Aorta (tissue), 5 donors: ENCODE data around the gene CALN1. TPM values are rescaled to one million over a fixed set of nuclear protein-coding genes. Genes with fewer than 3 reads are reported as not detected.

Source experiments
- ATAC-seq: fragments of 200-7000 bp; cut with Tn5 transposase; one replicate; pipeline ENCODE4 v1.9.1; 2022; ENCODE audit warnings: moderate library complexity; ENCODE audit not compliant: low FRiP score
- DNase-seq, 2 donors: peaks; one replicate each; pipeline ENCODE4 v3.0.0-alpha.2; 2020
- H3K27ac ChIP-seq, 2 donors: one replicate each; pipeline ENCODE4 v1.5.1; 2013; ENCODE audit warnings: low read length in 2 of 2, mild to moderate bottlenecking in 2 of 2, moderate library complexity in 2 of 2, control low read depth in 1 of 2, inconsistent platforms in 1 of 2, low read depth in 1 of 2
- H3K27me3 ChIP-seq, 2 donors: one replicate each; pipeline ENCODE4 v1.6.1; 2013; ENCODE audit warnings: control low read depth in 1 of 2, low read length in 1 of 2, mild to moderate bottlenecking in 1 of 2, moderate library complexity in 1 of 2; ENCODE audit not compliant: insufficient read depth in 2 of 2, control insufficient read depth in 1 of 2
- H3K36me3 ChIP-seq, 2 donors: one replicate each; pipeline ENCODE4 v1.6.1; 2013; ENCODE audit warnings: control low read depth in 1 of 2, low read length in 1 of 2, mild to moderate bottlenecking in 1 of 2; ENCODE audit not compliant: insufficient read depth in 2 of 2, control insufficient read depth in 1 of 2
- H3K4me1 ChIP-seq, 2 donors: one replicate each; pipeline ENCODE4 v1.6.1; 2013; ENCODE audit warnings: low read length in 2 of 2, control low read depth in 1 of 2, mild to moderate bottlenecking in 1 of 2, moderate library complexity in 1 of 2; ENCODE audit not compliant: insufficient read depth in 2 of 2, control insufficient read depth in 1 of 2
- H3K4me3 ChIP-seq, 2 donors: one replicate each; pipeline ENCODE4 v1.5.1; 2013; ENCODE audit warnings: low read length in 2 of 2, control low read depth in 1 of 2, mild to moderate bottlenecking in 1 of 2
- H3K9me3 ChIP-seq: one replicate; pipeline ENCODE4 v1.6.1; 2013; ENCODE audit warnings: mild to moderate bottlenecking, low read length; ENCODE audit not compliant: control insufficient read depth
- WGBS, 2 donors: extraction: QIAGEN DNeasy Blood & Tissue Kit; methylation state at CpG; one replicate each; pipeline ENCODE4 v1.1.7; 2013; 5-methylcytosine and 5-hydroxymethylcytosine counted together
- intact Hi-C, 2 donors: fragments of 100-400 bp; cut with DNase I; formaldehyde crosslinking; loops; one replicate each; pipeline versions ENCODE4 v1.14.2 to v1.15.0; 2022
- polyA plus RNA-seq, 2 donors: library from polyadenylated mRNA; stranded (reverse); fragments of 200-250 nt; gene quantifications; one replicate each; pipeline ENCODE4 v1.2.3, GENCODE V29; 2013
- total RNA-seq, 2 donors: library from RNA; stranded (reverse); fragmentation: NEBNext Ultra II Directional; extraction: Animal tissue kit (Norgen Biotek cat#: 25700); gene quantifications; one replicate each; pipeline ENCODE4 v1.2.1, GENCODE V29; 2021
- donor health status: healthy with polysubstance abuse.
- donor health status: Bipolar disorder and iron deficiency.
- donor health status: DM: no; HTN: no; CAD: no.
- donor health status: DM: no; HTN: no; CAD: no.
- donor health status: DM: yes; HTN: yes; CAD: no.

Gene CALN1
- total and polyA plus RNA-seq, 4 donors = 0.33 TPM; not detected in 3

DNA sequence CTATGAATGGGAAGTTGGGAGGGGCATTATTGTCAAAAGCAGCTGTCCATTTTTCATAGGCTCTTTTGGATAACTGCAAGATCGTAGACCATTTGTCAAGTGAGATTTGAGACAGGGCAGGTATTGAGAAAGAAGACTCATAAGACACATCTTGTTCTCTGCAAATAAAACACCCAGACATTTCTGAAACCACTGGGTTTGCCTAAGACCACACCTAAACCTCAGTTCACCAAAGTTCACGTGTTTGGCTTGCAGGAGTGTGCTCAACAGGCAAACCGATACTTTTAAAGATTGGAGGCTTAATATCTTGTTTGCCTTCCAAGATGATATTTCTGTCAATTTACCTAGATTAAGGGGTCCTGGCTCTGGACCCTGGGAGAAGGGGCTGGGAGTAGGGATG lies 628.4 kb downstream of the CALN1 start:
- 73% methylated on average over 3 of the region's 3 CpGs for WGBS, 2 donors
- Histone ChIP-seq H3K27ac (no peak overlapping the region), H3K9me3 (peaks cover 6% of the 10 kb centered on the region), H3K36me3 (no peaks in the 10 kb centered on the region), H3K4me1 (no peaks in the 10 kb centered on the region), H3K27me3 (no peaks in the 10 kb centered on the region), H3K4me3 (no peak overlapping the region)
- ATAC-seq (no peak), DNase-seq (no peak)
- intact Hi-C loops = no loop called here

DNA sequence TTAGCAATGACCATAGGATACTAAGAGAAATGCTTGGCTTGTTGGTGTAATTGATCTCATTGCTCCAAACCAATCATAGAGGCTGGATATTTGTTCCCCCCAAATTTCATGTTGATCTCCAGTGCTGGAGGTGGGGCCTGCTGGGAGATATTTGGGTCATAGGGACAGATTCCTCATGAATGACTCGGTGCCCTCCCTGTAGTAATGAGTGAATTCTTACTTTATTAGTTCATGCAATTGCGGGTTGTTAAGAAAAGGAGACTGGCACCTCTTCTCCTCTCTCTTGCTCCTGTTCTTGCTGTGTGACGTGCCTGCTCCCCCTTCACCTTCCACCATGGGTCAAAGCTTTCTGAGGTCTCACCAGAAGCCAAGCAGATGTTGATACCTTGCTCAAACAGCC lies 630.1 kb downstream of the CALN1 start:
- DNase-seq = no peak
- 61 to 65% methylated on average over 3 of the region's 3 CpGs for WGBS, 2 donors
- Histone ChIP-seq H3K36me3 (no peaks in the 10 kb centered on the region), H3K9me3 (peaks cover 1% of the 10 kb centered on the region), H3K4me3 (no peak overlapping the region), H3K27ac (no peak overlapping the region), H3K4me1 (no peaks in the 10 kb centered on the region), H3K27me3 (no peaks in the 10 kb centered on the region)
- no peak for ATAC-seq
- intact Hi-C loops = no loop called here

DNA sequence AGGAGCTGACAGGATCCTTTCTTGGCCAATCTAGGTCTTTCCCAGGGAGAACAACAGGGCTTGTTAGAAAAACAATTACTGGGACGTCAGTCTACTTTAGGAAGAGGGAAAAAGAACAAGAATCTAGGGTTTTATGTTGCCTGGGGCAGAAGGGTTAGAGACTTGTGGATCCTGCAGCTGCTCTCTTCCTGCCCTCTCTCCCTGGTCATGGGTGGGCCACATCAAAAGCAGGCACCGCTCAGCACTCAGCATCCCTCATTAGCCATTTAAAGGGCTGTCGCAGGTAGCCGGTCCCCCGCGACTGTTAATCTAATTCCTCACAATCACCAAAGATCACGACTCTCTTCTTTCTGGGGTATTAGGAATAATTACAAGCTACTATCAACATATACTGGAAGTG lies 631.9 kb downstream of the CALN1 start:
- H3K36me3 ChIP-seq = no peaks in the 10 kb centered on the region
- ATAC-seq (no peak), DNase-seq (no peak)
- 25 to 28% methylated on average over 7 of the region's 7 CpGs for WGBS, 2 donors
- H3K9me3 ChIP-seq = no peaks in the 10 kb centered on the region
- intact Hi-C loops = no loop called here
- no peak overlapping the region for H3K4me3 ChIP-seq
- H3K27ac ChIP-seq = no peak overlapping the region
- no peaks in the 10 kb centered on the region for H3K27me3 ChIP-seq
- H3K4me1 ChIP-seq = no peaks in the 10 kb centered on the region

DNA sequence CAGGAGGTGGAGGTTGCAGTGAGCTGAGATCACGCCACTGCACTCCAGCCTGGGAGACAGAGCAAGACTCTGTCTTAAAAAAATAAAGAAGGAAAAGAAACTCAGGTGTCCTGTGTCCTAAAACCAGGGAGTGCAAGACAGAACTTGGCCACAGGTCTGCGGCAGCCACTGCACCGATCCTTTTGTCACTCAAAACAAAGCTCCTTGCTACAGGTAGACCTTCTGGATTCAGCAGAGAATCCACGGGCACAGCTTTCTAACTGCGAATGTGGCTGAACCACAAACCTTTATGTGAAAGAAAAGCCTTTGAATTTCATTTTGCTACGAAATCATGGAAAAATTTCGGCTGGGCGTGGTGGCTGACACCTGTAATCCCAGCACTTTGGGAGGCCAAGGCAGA lies 634.9 kb downstream of the CALN1 start:
- Histone ChIP-seq H3K9me3 (no peaks in the 10 kb centered on the region), H3K27ac (no peak overlapping the region), H3K4me3 (no peak overlapping the region), H3K36me3 (no peaks in the 10 kb centered on the region), H3K27me3 (no peaks in the 10 kb centered on the region), H3K4me1 (no peaks in the 10 kb centered on the region)
- ATAC-seq (no peak), DNase-seq (no peak)
- intact Hi-C loops = no loop called here
- WGBS, 2 donors = 93 to 95% methylated on average over 8 of the region's 8 CpGs

DNA sequence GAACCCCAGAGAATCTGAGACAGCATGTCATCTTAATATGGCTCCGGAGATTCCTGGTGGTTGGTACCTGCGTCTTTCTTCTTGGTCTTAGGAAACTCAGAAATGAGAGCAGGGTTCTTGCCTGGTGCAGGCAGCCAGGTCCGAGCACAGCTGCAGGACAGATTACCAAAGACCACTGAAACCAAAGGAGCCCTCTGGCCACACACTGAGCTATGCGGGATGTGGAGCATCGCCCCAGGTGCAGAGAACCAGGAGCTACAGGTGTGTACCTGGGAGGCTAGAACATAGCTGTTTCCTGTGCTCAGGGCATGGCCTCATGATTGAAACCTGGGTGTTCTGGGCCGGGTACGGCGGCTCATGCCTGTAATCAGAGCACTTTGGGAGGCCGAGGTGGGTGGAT lies 635.4 kb downstream of the CALN1 start:
- Histone ChIP-seq H3K4me1 (no peaks in the 10 kb centered on the region), H3K4me3 (no peak overlapping the region), H3K36me3 (no peaks in the 10 kb centered on the region), H3K9me3 (no peaks in the 10 kb centered on the region), H3K27me3 (no peaks in the 10 kb centered on the region), H3K27ac (no peak overlapping the region)
- ATAC-seq (no peak), DNase-seq (no peak)
- intact Hi-C loops = no loop called here
- WGBS, 2 donors = 91 to 92% methylated on average over 9 of the region's 9 CpGs

DNA sequence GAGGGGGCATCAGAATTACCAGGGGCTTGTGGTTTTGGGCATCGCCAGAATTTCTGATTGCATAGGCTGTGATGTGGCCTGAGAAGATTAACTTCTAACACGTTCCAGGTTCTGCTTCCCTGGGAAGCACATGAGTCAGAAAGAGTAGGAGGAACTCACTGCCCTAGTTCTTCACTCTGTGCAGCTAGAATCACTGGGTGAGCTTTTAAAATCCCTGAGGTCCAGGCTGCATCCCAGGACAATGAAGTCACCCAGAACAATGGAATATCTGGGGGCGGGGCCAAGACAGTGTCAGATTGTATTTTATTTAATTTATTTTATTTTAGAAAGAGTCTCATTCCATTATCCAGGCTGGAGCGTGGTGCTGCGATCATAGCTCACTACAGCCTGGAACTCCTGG lies 636.5 kb downstream of the CALN1 start:
- 74 to 78% methylated on average over 5 of the region's 5 CpGs for WGBS, 2 donors
- no peak for ATAC-seq
- DNase-seq = no peak

DNA sequence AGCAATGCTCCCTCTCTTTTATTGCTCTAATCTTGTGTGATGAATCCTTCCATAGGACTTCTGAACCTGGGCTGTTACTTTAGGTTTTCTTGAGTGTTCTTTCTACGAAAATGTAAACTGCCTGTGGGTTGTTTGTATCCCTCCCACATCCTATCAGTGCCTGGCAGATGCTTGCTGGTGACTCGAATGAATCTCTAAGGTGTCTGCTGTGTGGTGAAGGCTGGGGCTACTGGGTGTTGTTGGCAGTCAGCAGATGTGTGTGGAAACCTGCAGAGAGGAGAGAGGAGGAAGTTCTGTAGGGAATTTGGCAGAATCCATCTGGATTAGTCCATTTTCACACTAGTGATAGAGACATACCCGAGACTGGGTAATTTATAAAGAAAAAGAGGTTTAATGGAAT lies 639.4 kb downstream of the CALN1 start:
- no peak for ATAC-seq
- Histone ChIP-seq H3K27me3 (no peaks in the 10 kb centered on the region), H3K4me3 (no peak overlapping the region), H3K36me3 (no peaks in the 10 kb centered on the region), H3K27ac (no peak overlapping the region), H3K4me1 (no peaks in the 10 kb centered on the region), H3K9me3 (no peaks in the 10 kb centered on the region)
- DNase-seq = no peak
- 62 to 64% methylated on average over 3 of the region's 3 CpGs for WGBS, 2 donors
- intact Hi-C loops = no loop called here

More for the DNA sequence above, 636.5 kb downstream of the CALN1 start:
- Histone ChIP-seq H3K27ac (no peak overlapping the region), H3K9me3 (no peaks in the 10 kb centered on the region), H3K4me1 (no peaks in the 10 kb centered on the region), H3K27me3 (no peaks in the 10 kb centered on the region), H3K4me3 (no peak overlapping the region), H3K36me3 (no peaks in the 10 kb centered on the region)
- intact Hi-C loops = no loop called here

DNA sequence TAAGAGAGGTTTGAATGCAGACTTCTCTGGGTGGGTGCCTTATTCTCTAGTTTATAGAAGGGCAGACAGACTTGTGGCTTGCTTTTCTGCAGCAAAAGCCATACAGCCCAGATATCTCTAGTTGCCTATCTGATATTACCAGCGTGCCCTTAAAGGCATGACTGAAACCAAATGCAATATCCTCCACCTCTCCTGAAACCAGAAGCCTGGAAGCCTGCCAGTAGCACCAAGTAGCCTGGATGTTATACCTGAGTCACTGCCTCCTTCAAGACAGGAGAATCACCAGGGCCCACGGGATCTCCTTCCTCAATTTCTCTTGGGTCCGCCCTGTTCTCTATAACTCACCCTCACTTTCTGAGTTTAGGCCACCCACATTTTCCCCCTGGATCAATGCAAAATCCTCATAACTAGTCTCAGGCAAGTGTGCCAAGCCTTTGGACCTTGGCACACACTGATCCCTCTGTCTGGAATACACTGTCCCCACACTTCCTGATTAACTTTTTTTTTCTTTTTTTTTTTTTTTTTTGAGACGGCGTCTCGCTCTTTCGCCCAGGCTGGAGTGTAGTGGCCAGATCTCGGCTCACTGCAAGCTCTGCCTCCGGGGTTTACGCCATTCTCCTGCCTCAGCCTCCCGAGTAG lies 641.8 kb downstream of the CALN1 start:
- no peaks in the 10 kb centered on the region for H3K27me3 ChIP-seq
- ATAC-seq (no peak), DNase-seq (no peak)
- no peaks in the 10 kb centered on the region for H3K4me1 ChIP-seq
- 84 to 87% methylated on average over 11 of the region's 11 CpGs for WGBS, 2 donors
- no peak overlapping the region for H3K27ac ChIP-seq
- intact Hi-C loops = no loop called here
- no peaks in the 10 kb centered on the region for H3K36me3 ChIP-seq
- no peaks in the 10 kb centered on the region for H3K9me3 ChIP-seq
- H3K4me3 ChIP-seq = no peak overlapping the region

DNA sequence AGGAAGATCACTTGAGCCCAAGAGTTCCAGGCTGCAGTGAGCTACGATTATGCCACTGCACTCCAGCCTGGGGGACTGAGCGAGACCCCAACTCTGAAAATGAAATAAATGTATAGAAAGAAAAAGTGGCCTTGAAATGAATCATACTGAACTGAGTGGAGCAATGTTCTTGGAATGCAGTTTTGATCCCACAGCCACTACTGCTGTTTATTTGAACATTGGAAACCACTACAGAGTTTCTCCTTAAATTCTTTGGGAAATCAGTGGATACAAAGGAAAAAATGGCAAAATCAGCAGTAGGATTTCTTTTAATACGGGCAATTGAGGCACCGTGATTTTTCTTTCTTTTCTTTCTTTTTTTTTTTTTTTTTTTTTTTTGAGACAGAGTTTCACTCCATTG lies 642.8 kb downstream of the CALN1 start:
- Histone ChIP-seq H3K27me3 (no peaks in the 10 kb centered on the region), H3K27ac (no peak overlapping the region), H3K4me1 (no peaks in the 10 kb centered on the region), H3K4me3 (no peak overlapping the region), H3K9me3 (no peaks in the 10 kb centered on the region), H3K36me3 (no peaks in the 10 kb centered on the region)
- no peak for ATAC-seq
- WGBS, 2 donors = 70 to 75% methylated on average over 4 of the region's 4 CpGs
- no peak for DNase-seq
- intact Hi-C loops = no loop called here
